MM.1S (cell line): ENCODE results near the gene C17orf113.
A peak's percentile ranks its signal among the peaks of the same experiment; 100 is the strongest.

Source experiments
- DNase-seq: peaks from one replicate; pipeline ENCODE4 v3.0.0-alpha.2; 2015
- H2AFZ ChIP-seq: fragments of 300-600 bp; sonication (generic); 2 replicates; pipeline ENCODE4 v1.6.0; 2016; ENCODE audit warnings: antibody characterized with exemption, low read length
- H3F3A ChIP-seq: fragments of 300-600 bp; sonication (generic); 2 replicates; pipeline ENCODE4 v1.6.1; 2016; ENCODE audit warnings: mild to moderate bottlenecking, antibody characterized with exemption, low read length, moderate library complexity, mixed read lengths; ENCODE audit not compliant: insufficient read depth
- H3K27ac ChIP-seq: fragments of 300-600 bp; sonication (generic); 2 replicates; pipeline ENCODE4 v1.5.1; 2016; ENCODE audit warnings: mild to moderate bottlenecking, low read length
- H3K27me3 ChIP-seq: fragments of 300-600 bp; sonication (generic); replicated peaks from 2 replicates; pipeline ENCODE4 v1.6.0; 2016; ENCODE audit warnings: low read length; ENCODE audit not compliant: insufficient read depth
- H3K36me3 ChIP-seq: fragments of 300-600 bp; sonication (generic); replicated peaks from 2 replicates; pipeline ENCODE4 v1.6.1; 2016; ENCODE audit warnings: mild to moderate bottlenecking, low read length, mixed read lengths; ENCODE audit not compliant: insufficient read depth
- H3K4me1 ChIP-seq: fragments of 300-600 bp; sonication (generic); 2 replicates; pipeline ENCODE4 v1.6.1; 2016; ENCODE audit warnings: low read length, mixed read lengths
- H3K4me2 ChIP-seq: fragments of 300-600 bp; sonication (generic); 2 replicates; pipeline ENCODE4 v1.6.0; 2016; ENCODE audit warnings: low read depth, low read length
- H3K4me3 ChIP-seq: fragments of 300-600 bp; sonication (generic); 2 replicates; pipeline ENCODE4 v1.5.1; 2016; ENCODE audit warnings: low read length, mixed read lengths
- H3K79me2 ChIP-seq: fragments of 300-600 bp; sonication (generic); 2 replicates; pipeline ENCODE4 v1.6.1; 2016; ENCODE audit warnings: mixed run types, low read length, mixed read lengths
- H3K9ac ChIP-seq: fragments of 300-600 bp; sonication (generic); 2 replicates; pipeline ENCODE4 v1.6.1; 2016; ENCODE audit warnings: low read length, mixed read lengths
- H3K9me2 ChIP-seq: fragments of 300-600 bp; sonication (generic); replicated peaks from 2 replicates; pipeline ENCODE4 v1.6.1; 2016; ENCODE audit warnings: mild to moderate bottlenecking, low read length, mixed read lengths; ENCODE audit not compliant: insufficient read depth
- H3K9me3 ChIP-seq: fragments of 300-600 bp; sonication (generic); replicated peaks from 2 replicates; pipeline ENCODE4 v1.6.1; 2016; ENCODE audit warnings: mild to moderate bottlenecking, low read length, mixed read lengths; ENCODE audit not compliant: insufficient read depth
- H4K20me1 ChIP-seq: fragments of 300-600 bp; sonication (generic); 2 replicates; pipeline ENCODE4 v1.6.1; 2016; ENCODE audit warnings: mild to moderate bottlenecking, low read length, moderate library complexity, mixed read lengths; ENCODE audit not compliant: insufficient read depth
- EZH2 ChIP-seq: fragments of 300-600 bp; sonication (generic); optimal IDR thresholded peaks from 2 replicates; pipeline ENCODE3; 2017; ENCODE audit warnings: low read depth, mild to moderate bottlenecking, antibody characterized with exemption, low read length, mixed read lengths
- EZH2phosphoT487 ChIP-seq: fragments of 300-600 bp; sonication (generic); IDR thresholded peaks from 2 replicates; pipeline ENCODE4 v1.6.1; 2018; ENCODE audit warnings: antibody characterized with exemption, low read length
- TF ChIP-seq, protein P1 (sequence below): fragments of 300-600 bp; sonication (generic); IDR thresholded peaks from 2 replicates; pipeline ENCODE4 v1.5.1; 2016; ENCODE audit warnings: antibody characterized with exemption, low read length, mixed read lengths

The C17orf113 gene

GRCh38 chr17:42038221-42038973 lies 12.0 kb downstream of the C17orf113 start:
- TF ChIP-seq, protein P1, sequence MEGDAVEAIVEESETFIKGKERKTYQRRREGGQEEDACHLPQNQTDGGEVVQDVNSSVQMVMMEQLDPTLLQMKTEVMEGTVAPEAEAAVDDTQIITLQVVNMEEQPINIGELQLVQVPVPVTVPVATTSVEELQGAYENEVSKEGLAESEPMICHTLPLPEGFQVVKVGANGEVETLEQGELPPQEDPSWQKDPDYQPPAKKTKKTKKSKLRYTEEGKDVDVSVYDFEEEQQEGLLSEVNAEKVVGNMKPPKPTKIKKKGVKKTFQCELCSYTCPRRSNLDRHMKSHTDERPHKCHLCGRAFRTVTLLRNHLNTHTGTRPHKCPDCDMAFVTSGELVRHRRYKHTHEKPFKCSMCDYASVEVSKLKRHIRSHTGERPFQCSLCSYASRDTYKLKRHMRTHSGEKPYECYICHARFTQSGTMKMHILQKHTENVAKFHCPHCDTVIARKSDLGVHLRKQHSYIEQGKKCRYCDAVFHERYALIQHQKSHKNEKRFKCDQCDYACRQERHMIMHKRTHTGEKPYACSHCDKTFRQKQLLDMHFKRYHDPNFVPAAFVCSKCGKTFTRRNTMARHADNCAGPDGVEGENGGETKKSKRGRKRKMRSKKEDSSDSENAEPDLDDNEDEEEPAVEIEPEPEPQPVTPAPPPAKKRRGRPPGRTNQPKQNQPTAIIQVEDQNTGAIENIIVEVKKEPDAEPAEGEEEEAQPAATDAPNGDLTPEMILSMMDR: no peak
- TF ChIP-seq EZH2 (no peak), EZH2phosphoT487 (no peak)
- Histone ChIP-seq H2AFZ (no peak overlapping the region), H3K27me3 (no peaks in the 10 kb centered on the region), H3K27ac (no peak overlapping the region), H4K20me1 (no peaks in the 10 kb centered on the region), H3K9me2 (no peaks in the 10 kb centered on the region), H3K79me2 (no peaks in the 10 kb centered on the region), H3K36me3 (no peaks in the 10 kb centered on the region), H3K9me3 (no peaks in the 10 kb centered on the region), H3K4me3 (no peak overlapping the region), H3F3A (no peaks in the 10 kb centered on the region), H3K9ac (no peak overlapping the region), H3K4me1 (peaks cover 6% of the 10 kb centered on the region; the same call in 1 of the 2 replicates), H3K4me2 (no peak overlapping the region)
- no peak for DNase-seq

GRCh38 chr17:42034059-42034458 lies 16.3 kb downstream of the C17orf113 start:
- no peaks in the 10 kb centered on the region for H4K20me1 ChIP-seq
- no peak overlapping the region for H3K27ac ChIP-seq
- no peak overlapping the region for H3K4me2 ChIP-seq
- H3F3A ChIP-seq: no peaks in the 10 kb centered on the region
- no peaks in the 10 kb centered on the region for H3K27me3 ChIP-seq
- H3K9me2 ChIP-seq: no peaks in the 10 kb centered on the region
- H3K9me3 ChIP-seq: no peaks in the 10 kb centered on the region
- H3K9ac ChIP-seq: no peak overlapping the region
- no peak overlapping the region for H2AFZ ChIP-seq
- no peaks in the 10 kb centered on the region for H3K36me3 ChIP-seq
- no peaks in the 10 kb centered on the region for H3K79me2 ChIP-seq
- TF ChIP-seq, protein P1: no peak
- H3K4me1 ChIP-seq: peaks cover 6% of the 10 kb centered on the region; the same call in 1 of the 2 replicates
- no peak overlapping the region for H3K4me3 ChIP-seq
- DNase-seq: peak; percentile 35

- no peaks in the 10 kb centered on the region for H4K20me1 ChIP-seq
- no peak overlapping the region for H3K4me2 ChIP-seq
- H3K27me3 ChIP-seq: no peaks in the 10 kb centered on the region
- H3K79me2 ChIP-seq: no peaks in the 10 kb centered on the region
- no peaks in the 10 kb centered on the region for H3F3A ChIP-seq
- TF ChIP-seq, protein P1: no peak
- no peak for TF ChIP-seq EZH2
- no peak for TF ChIP-seq EZH2phosphoT487
- H3K9me3 ChIP-seq: no peaks in the 10 kb centered on the region
- no peaks in the 10 kb centered on the region for H3K9me2 ChIP-seq
- no peak overlapping the region for H3K9ac ChIP-seq
- no peak overlapping the region for H3K27ac ChIP-seq
- H3K36me3 ChIP-seq: no peaks in the 10 kb centered on the region
- no peak overlapping the region for H2AFZ ChIP-seq
- H3K4me1 ChIP-seq: peaks cover 6% of the 10 kb centered on the region; the same call in 1 of the 2 replicates
- no peak overlapping the region for H3K4me3 ChIP-seq
- DNase-seq: no peak
These were observed 18.8 kb downstream of the C17orf113 start for GRCh38 chr17:42031584-42031983.
